Measurements from ENCODE around the gene FBXL17.

FBXL17 gene

GRCh38 chr5:108016101-108016500, 365.8 kb downstream of the FBXL17 start:
- Histone ChIP-seq H3K9ac (ENCODE audit: low read depth, low read length) (no peak overlapping the region), H3K4me1 (ENCODE audit: insufficient read depth, low read length) (peaks cover 8% of the 10 kb centered on the region; the same call in 1 of the 2 replicates), H3K9me3 (ENCODE audit: control insufficient read depth, insufficient read depth, low read length) (no peaks in the 10 kb centered on the region), H3K36me3 (ENCODE audit: insufficient read depth, low read length) (no peaks in the 10 kb centered on the region)

DNA sequence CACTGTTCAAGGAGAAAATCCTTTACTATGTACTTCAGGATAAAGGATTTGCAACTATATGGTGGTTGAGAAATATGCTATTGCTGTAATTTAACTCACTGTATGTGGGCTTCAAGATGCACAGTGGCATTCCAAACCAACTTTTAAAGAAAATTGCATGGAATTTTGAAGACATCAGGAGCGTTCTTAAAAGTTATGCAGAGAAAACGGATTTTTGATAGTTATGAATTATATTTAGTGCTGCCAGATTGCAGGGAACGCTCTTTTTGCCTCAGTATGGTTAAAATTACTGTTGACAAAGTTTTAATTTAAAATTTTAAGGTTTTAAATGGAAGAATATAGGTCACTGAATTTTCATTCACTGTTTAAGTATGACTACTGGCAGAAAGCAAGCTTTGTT, 375.1 kb downstream of the FBXL17 start:
- H3K9me3 ChIP-seq (ENCODE audit: control insufficient read depth, insufficient read depth, low read length): no peaks in the 10 kb centered on the region

DNA sequence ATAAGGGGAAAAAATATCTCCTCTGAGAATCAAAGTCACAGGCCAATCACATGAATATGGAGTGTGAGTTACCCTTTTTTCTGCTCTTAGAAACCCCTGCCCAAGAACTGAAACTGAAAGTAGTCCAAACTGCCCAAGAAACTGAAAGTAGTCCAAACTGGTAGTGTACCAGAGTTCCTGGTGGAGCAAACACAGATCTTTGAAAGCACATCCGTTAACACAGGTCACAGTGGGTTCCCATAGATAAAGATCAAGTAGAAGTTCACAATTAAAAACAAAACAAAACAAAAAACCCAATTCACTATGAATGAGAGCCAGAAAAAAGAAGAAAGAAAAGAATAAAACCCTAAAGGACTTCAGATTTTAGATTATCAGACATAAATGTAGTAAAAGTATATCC, 378.7 kb downstream of the FBXL17 start:
- H3K36me3 ChIP-seq (ENCODE audit: insufficient read depth, low read length): no peaks in the 10 kb centered on the region
- no peaks in the 10 kb centered on the region for H3K4me1 ChIP-seq (ENCODE audit: insufficient read depth, low read length)
- no peaks in the 10 kb centered on the region for H3K9me3 ChIP-seq (ENCODE audit: control insufficient read depth, insufficient read depth, low read length)
- no peak overlapping the region for H3K9ac ChIP-seq (ENCODE audit: low read depth, low read length)

More for the DNA sequence above, 375.1 kb downstream of the FBXL17 start:
- Histone ChIP-seq H3K36me3 (ENCODE audit: insufficient read depth, low read length) (no peaks in the 10 kb centered on the region), H3K4me1 (ENCODE audit: insufficient read depth, low read length) (no peaks in the 10 kb centered on the region), H3K9ac (ENCODE audit: low read depth, low read length) (no peak overlapping the region)

DNA sequence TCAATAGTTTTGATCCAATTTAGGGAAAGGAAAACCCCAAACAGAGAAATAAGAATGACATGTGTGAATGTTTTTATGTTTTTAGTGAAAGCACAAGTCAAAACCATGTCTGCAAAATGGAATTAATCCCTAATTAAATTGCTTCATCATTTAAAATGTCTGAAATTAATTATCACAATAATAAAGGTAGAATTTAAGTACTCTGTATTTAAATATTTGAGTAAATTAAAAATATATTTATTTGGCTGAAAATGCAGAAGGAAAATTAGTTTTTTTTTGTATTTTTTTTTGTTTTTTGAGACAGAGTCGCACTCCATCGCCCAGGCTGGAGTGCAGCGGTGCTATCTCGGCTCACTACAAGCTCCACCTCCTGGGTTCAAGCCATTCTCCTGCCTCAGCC, 380.7 kb downstream of the FBXL17 start:
- no peaks in the 10 kb centered on the region for H3K36me3 ChIP-seq (ENCODE audit: insufficient read depth, low read length)
- H3K9me3 ChIP-seq (ENCODE audit: control insufficient read depth, insufficient read depth, low read length): no peaks in the 10 kb centered on the region
- no peak overlapping the region for H3K9ac ChIP-seq (ENCODE audit: low read depth, low read length)
- H3K4me1 ChIP-seq (ENCODE audit: insufficient read depth, low read length): peaks cover 9% of the 10 kb centered on the region; the same call in 1 of the 2 replicates

GRCh38 chr5:107997338-107997980, 384.4 kb downstream of the FBXL17 start:
- Histone ChIP-seq H3K36me3 (ENCODE audit: insufficient read depth, low read length) (no peaks in the 10 kb centered on the region), H3K9me3 (ENCODE audit: control insufficient read depth, insufficient read depth, low read length) (no peaks in the 10 kb centered on the region), H3K9ac (ENCODE audit: low read depth, low read length) (no peak overlapping the region), H3K4me1 (ENCODE audit: insufficient read depth, low read length) (peaks cover 9% of the 10 kb centered on the region; the same call in 1 of the 2 replicates)

DNA sequence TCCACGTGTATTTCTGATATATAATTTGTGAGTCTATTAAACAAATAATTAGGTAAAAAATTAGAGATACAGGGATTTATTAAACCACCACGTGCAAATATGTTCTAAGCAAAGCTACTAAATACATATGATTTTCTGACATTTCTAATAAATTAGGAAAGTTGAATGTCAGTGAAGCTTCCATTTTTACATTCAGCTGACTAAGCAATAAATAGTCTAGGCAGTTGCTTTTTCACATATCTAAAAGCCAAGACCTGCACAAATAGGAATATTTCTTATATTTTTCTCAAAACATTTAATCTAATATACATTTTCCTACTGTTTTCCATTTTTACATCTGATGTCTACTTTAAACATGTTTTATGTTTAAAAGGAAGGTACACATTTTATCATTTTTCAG, 388.6 kb downstream of the FBXL17 start:
- H3K4me1 ChIP-seq (ENCODE audit: insufficient read depth, low read length): peaks cover 13% of the 10 kb centered on the region; the same call in 1 of the 2 replicates
- H3K9me3 ChIP-seq (ENCODE audit: control insufficient read depth, insufficient read depth, low read length): no peaks in the 10 kb centered on the region
- H3K36me3 ChIP-seq (ENCODE audit: insufficient read depth, low read length): no peaks in the 10 kb centered on the region
- H3K9ac ChIP-seq (ENCODE audit: low read depth, low read length): no peak overlapping the region

GRCh38 chr5:107990881-107991810, 390.8 kb downstream of the FBXL17 start:
- Histone ChIP-seq H3K9me3 (ENCODE audit: control insufficient read depth, insufficient read depth, low read length) (no peaks in the 10 kb centered on the region), H3K9ac (ENCODE audit: low read depth, low read length) (no peak overlapping the region), H3K4me1 (ENCODE audit: insufficient read depth, low read length) (peaks cover 4% of the 10 kb centered on the region; the same call in 1 of the 2 replicates), H3K36me3 (ENCODE audit: insufficient read depth, low read length) (no peaks in the 10 kb centered on the region)

DNA sequence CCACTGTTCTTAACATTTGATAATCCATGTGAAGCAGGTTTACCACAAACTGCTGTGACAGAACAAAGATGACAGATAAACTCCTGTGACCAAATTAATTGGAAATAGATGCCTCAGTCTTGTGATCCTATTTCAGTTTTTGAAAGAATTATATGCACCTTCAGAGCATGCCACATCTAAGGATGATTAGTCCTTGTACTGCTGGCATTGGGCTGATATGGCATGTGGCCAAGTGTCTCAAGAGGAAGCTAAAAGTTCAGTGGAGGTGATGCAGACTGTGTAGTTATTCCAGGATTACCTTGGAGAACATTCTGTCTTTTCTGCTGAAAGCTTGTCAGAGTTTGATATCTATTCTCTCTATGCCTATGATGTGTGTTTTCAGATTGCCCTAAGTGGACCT, 396.8 kb downstream of the FBXL17 start:
- no peak overlapping the region for H3K9ac ChIP-seq (ENCODE audit: low read depth, low read length)
- H3K9me3 ChIP-seq (ENCODE audit: control insufficient read depth, insufficient read depth, low read length): no peaks in the 10 kb centered on the region
- no peaks in the 10 kb centered on the region for H3K4me1 ChIP-seq (ENCODE audit: insufficient read depth, low read length)
- no peaks in the 10 kb centered on the region for H3K36me3 ChIP-seq (ENCODE audit: insufficient read depth, low read length)

GRCh38 chr5:107982703-107983425, 399.0 kb downstream of the FBXL17 start:
- H3K36me3 ChIP-seq (ENCODE audit: insufficient read depth, low read length): no peaks in the 10 kb centered on the region
- peaks cover 8% of the 10 kb centered on the region for H3K4me1 ChIP-seq (ENCODE audit: insufficient read depth, low read length)
- no peak overlapping the region for H3K9ac ChIP-seq (ENCODE audit: low read depth, low read length)
- H3K9me3 ChIP-seq (ENCODE audit: control insufficient read depth, insufficient read depth, low read length): no peaks in the 10 kb centered on the region

DNA sequence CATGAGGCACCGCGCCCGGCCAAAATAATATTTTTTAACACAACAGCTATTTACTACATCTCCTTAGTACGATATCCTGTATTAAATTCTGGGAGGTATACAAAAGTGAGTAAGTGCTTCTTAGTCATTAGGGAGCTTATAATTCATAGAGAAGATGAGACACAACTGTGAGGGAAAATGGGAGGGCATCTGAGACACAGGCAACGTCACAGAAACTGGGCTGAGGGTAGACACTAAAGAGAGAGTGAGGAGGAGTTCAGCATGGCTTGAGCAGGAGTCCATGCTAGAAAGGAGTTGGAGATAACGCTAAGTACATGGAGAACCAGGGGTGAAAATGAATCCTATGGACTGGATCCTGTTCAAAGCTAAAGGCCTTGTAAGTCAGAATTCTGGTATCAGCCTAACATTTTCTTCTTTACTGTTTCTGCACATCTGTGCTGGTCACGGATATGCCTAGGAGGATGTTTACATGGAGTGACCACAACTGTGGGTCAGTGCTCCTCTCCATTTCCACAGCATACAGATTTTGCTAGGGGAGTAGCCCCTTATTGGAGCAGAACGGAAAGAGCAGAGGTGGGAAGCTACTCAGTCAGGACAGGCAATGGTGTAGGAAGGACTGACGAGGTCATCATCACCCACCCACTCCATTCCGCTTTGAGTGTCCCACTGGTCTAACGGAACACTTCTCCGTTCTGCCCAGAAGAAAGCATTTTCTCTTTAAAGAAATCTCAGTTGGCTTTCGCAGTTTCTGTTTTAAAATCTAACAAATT, 400.8 kb downstream of the FBXL17 start:
- H3K9me3 ChIP-seq (ENCODE audit: control insufficient read depth, insufficient read depth, low read length): no peaks in the 10 kb centered on the region
- no peak overlapping the region for H3K9ac ChIP-seq (ENCODE audit: low read depth, low read length)
- no peaks in the 10 kb centered on the region for H3K36me3 ChIP-seq (ENCODE audit: insufficient read depth, low read length)
- peaks cover 18% of the 10 kb centered on the region for H3K4me1 ChIP-seq (ENCODE audit: insufficient read depth, low read length)

GRCh38 chr5:107979900-107980299, 402.0 kb downstream of the FBXL17 start:
- H3K9me3 ChIP-seq (ENCODE audit: control insufficient read depth, insufficient read depth, low read length): no peaks in the 10 kb centered on the region
- H3K9ac ChIP-seq (ENCODE audit: low read depth, low read length): no peak overlapping the region
- H3K4me1 ChIP-seq (ENCODE audit: insufficient read depth, low read length): peaks cover 20% of the 10 kb centered on the region
- no peaks in the 10 kb centered on the region for H3K36me3 ChIP-seq (ENCODE audit: insufficient read depth, low read length)

- Histone ChIP-seq H3K9ac (ENCODE audit: low read depth, low read length) (no peak overlapping the region), H3K36me3 (ENCODE audit: insufficient read depth, low read length) (no peaks in the 10 kb centered on the region), H3K9me3 (ENCODE audit: control insufficient read depth, insufficient read depth, low read length) (no peaks in the 10 kb centered on the region), H3K4me1 (ENCODE audit: insufficient read depth, low read length) (peaks cover 20% of the 10 kb centered on the region)
Measured at GRCh38 chr5:107979291-107979690, 402.6 kb downstream of the FBXL17 start.

DNA sequence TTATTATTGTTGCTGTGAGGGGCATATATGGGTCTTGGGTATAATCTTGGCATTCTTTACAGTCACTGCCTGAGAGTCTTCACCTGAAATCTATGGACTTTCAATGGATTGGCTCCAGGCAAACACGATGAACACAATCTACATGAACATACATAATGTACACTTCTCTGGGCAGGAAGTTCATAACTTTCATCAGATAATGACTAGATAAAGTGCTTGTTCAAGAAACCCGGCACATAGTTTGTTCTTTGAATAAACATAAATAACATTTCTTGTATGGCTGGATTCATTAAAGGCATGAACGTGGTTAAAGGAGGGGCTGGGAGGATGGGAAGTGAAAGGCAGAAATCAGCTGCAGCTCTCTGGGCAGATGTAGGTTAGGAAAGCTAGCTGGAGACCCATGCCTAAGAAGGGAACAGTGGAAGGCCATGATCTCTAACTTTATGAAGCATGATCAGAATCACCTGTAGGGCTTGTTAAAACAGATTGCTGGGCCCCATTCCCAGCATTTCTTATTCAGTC, 404.3 kb downstream of the FBXL17 start:
- Histone ChIP-seq H3K36me3 (ENCODE audit: insufficient read depth, low read length) (no peaks in the 10 kb centered on the region), H3K9me3 (ENCODE audit: control insufficient read depth, insufficient read depth, low read length) (no peaks in the 10 kb centered on the region), H3K4me1 (ENCODE audit: insufficient read depth, low read length) (peaks cover 20% of the 10 kb centered on the region), H3K9ac (ENCODE audit: low read depth, low read length) (no peak overlapping the region)

- peaks cover 20% of the 10 kb centered on the region for H3K4me1 ChIP-seq (ENCODE audit: insufficient read depth, low read length)
- H3K36me3 ChIP-seq (ENCODE audit: insufficient read depth, low read length): no peaks in the 10 kb centered on the region
- no peak overlapping the region for H3K9ac ChIP-seq (ENCODE audit: low read depth, low read length)
- no peaks in the 10 kb centered on the region for H3K9me3 ChIP-seq (ENCODE audit: control insufficient read depth, insufficient read depth, low read length)
Measured at GRCh38 chr5:107975568-107975967, 406.3 kb downstream of the FBXL17 start.

Data from ES-I3 (cell line).